GM23248 (cell line): ENCODE results near the gene PRPS1. TPM values are rescaled to one million over a fixed set of nuclear protein-coding genes. Genes with fewer than 3 reads are reported as not detected.

Experiments used
- DNase-seq: peaks from one replicate; pipeline ENCODE4 v3.0.0-alpha.2; 2015
- H2AFZ ChIP-seq: fragments of 200-600 bp; sonication (generic); 2 replicates; pipeline ENCODE4 v1.6.1; 2016; ENCODE audit warnings: antibody characterized with exemption
- H3F3A ChIP-seq: fragments of 200-600 bp; sonication (generic); 2 replicates; pipeline ENCODE4 v1.6.1; 2016; ENCODE audit warnings: mild to moderate bottlenecking, antibody characterized with exemption, mixed run types; ENCODE audit not compliant: insufficient read depth
- H3K27ac ChIP-seq: fragments of 200-600 bp; sonication (generic); 2 replicates; pipeline ENCODE4 v1.5.1; 2016; ENCODE audit warnings: mild to moderate bottlenecking
- H3K27me3 ChIP-seq: fragments of 200-600 bp; sonication (generic); replicated peaks from 2 replicates; pipeline ENCODE4 v1.6.1; 2016; ENCODE audit warnings: mild to moderate bottlenecking; ENCODE audit not compliant: insufficient read depth
- H3K36me3 ChIP-seq: fragments of 200-600 bp; sonication (generic); 2 replicates; pipeline ENCODE4 v1.6.1; 2016; ENCODE audit warnings: low read depth, mild to moderate bottlenecking
- H3K4me1 ChIP-seq: fragments of 200-600 bp; sonication (generic); 2 replicates; pipeline ENCODE4 v1.6.1; 2016; ENCODE audit warnings: mild to moderate bottlenecking; ENCODE audit not compliant: insufficient read depth
- H3K4me2 ChIP-seq: fragments of 200-600 bp; sonication (generic); one replicate; pipeline ENCODE4 v1.6.1; 2016; ENCODE audit warnings: mild to moderate bottlenecking; ENCODE audit not compliant: unreplicated experiment
- H3K4me3 ChIP-seq: fragments of 200-600 bp; sonication (generic); 2 replicates; pipeline ENCODE4 v1.5.1; 2016; ENCODE audit warnings: mild to moderate bottlenecking
- H3K79me2 ChIP-seq: fragments of 200-600 bp; sonication (generic); 2 replicates; pipeline ENCODE4 v1.6.1; 2016; ENCODE audit warnings: mild to moderate bottlenecking; ENCODE audit not compliant: insufficient read depth
- H3K9ac ChIP-seq: fragments of 200-600 bp; sonication (generic); 2 replicates; pipeline ENCODE4 v1.6.1; 2016; ENCODE audit warnings: mild to moderate bottlenecking
- H3K9me2 ChIP-seq: fragments of 200-600 bp; sonication (generic); 2 replicates; pipeline ENCODE4 v1.6.1; 2016; ENCODE audit warnings: mixed run types, mild to moderate bottlenecking, moderate library complexity; ENCODE audit not compliant: insufficient read depth
- H3K9me3 ChIP-seq: fragments of 200-600 bp; sonication (generic); one replicate; pipeline ENCODE4 v1.6.1; 2017; ENCODE audit warnings: low read depth
- H4K20me1 ChIP-seq: fragments of 200-600 bp; sonication (generic); 2 replicates; pipeline ENCODE4 v1.6.0; 2016; ENCODE audit not compliant: insufficient read depth
- EZH2 ChIP-seq: fragments of 200-600 bp; sonication (generic); IDR thresholded peaks from 2 replicates; pipeline ENCODE4 v1.6.1; 2018; ENCODE audit warnings: antibody characterized with exemption, mild to moderate bottlenecking; ENCODE audit not compliant: insufficient read depth, poor library complexity, severe bottlenecking
- EZH2phosphoT487 ChIP-seq: fragments of 200-600 bp; sonication (generic); IDR thresholded peaks from 2 replicates; pipeline ENCODE4 v1.6.1; 2018; ENCODE audit warnings: antibody characterized with exemption, moderate library complexity, mild to moderate bottlenecking, low read depth; ENCODE audit not compliant: insufficient read depth
- WGBS, 2 experiments: methylation state at CpG; one replicate each; pipeline ENCODE4 v1.1.6; 2015 to 2017; ENCODE audit warnings: low lambda C conversion rate in 2 of 2, low coverage in 1 of 2; ENCODE audit errors: missing lambda C conversion rate in 2 of 2; 5-methylcytosine and 5-hydroxymethylcytosine counted together
- in situ Hi-C: fragments of 300-500 bp; cut with MboI; formaldehyde crosslinking; loops from 2 replicates; pipeline ENCODE4 v1.15.0; 2020
- polyA plus RNA-seq: library from polyadenylated mRNA; unstranded; fragments of >200 nt; fragmentation: Nextera tagmentation; extraction: Ambion mirVana; gene quantifications from 2 replicates; pipeline ENCODE4 v1.2.1, GENCODE V29; 2016
- total RNA-seq: library from RNA; depleted of rRNA; stranded (reverse); fragments of >200 nt; shearing (Covaris generic); gene quantifications from 2 replicates; pipeline ENCODE4 v1.2.3, GENCODE V29; 2014

PRPS1 gene
- total and polyA plus RNA-seq, 2 experiments from 2014 or later, result 76.7 to 87.7 TPM

GRCh38 chrX:107632346-107632745 lies 4.0 kb downstream of the PRPS1 start:
- in situ Hi-C loops, result no loop called here

GRCh38 chrX:107646735-107647134 lies 18.4 kb downstream of the PRPS1 start:
- Histone ChIP-seq H3K27me3 (no peaks in the 10 kb centered on the region), H4K20me1 (no peaks in the 10 kb centered on the region), H2AFZ (no peak overlapping the region), H3K79me2 (peaks cover 12% of the 10 kb centered on the region), H3K36me3 (peaks cover 20% of the 10 kb centered on the region; the same call in 1 of the 2 replicates), H3K9ac (no peak overlapping the region), H3K9me3 (no peaks in the 10 kb centered on the region), H3K27ac (no peak overlapping the region), H3K4me1 (no peaks in the 10 kb centered on the region), H3F3A (no peaks in the 10 kb centered on the region), H3K4me3 (no peak overlapping the region), H3K9me2 (no peaks in the 10 kb centered on the region), H3K4me2 (no peak overlapping the region)
- DNase-seq, result no peak
- no peak for TF ChIP-seq EZH2
- TF ChIP-seq EZH2phosphoT487, result no peak
- in situ Hi-C loops, result loop anchor here (10.0 kb wide), 1 partner anchor 102 kb away; no protein-coding TSS in a partner anchor
- 89 to 97% methylated on average over 2 of the region's 2 CpGs for WGBS, 2 experiments

More at GRCh38 chrX:107632346-107632745, 4.0 kb downstream of the PRPS1 start:
- Histone ChIP-seq H2AFZ (no peak overlapping the region), H3K4me2 (peak overlapping the region; percentile 43), H3K9me3 (no peaks in the 10 kb centered on the region), H4K20me1 (no peaks in the 10 kb centered on the region), H3K9me2 (no peaks in the 10 kb centered on the region), H3K4me3 (0 out of 2 replicates have a peak overlapping the region, but pooled peaks have one; percentile 15), H3K79me2 (peaks cover 87% of the 10 kb centered on the region), H3K27ac (no peak overlapping the region), H3K4me1 (peaks cover 21% of the 10 kb centered on the region; the same call in 1 of the 2 replicates), H3F3A (peaks cover 10% of the 10 kb centered on the region; the same call in 1 of the 2 replicates), H3K27me3 (no peaks in the 10 kb centered on the region), H3K9ac (no peak overlapping the region), H3K36me3 (no peaks in the 10 kb centered on the region)
- 15 to 22% methylated on average over 1 of the region's 1 CpG for WGBS, 2 experiments
- peak; percentile 39 for DNase-seq
- TF ChIP-seq EZH2phosphoT487 (no peak), EZH2 (no peak)

GRCh38 chrX:107648332-107648731 lies 20.0 kb downstream of the PRPS1 start:
- Histone ChIP-seq H3K9ac (no peak overlapping the region), H2AFZ (no peak overlapping the region), H3K4me3 (no peak overlapping the region), H3K4me1 (no peaks in the 10 kb centered on the region), H3K9me3 (no peaks in the 10 kb centered on the region), H3K79me2 (no peaks in the 10 kb centered on the region; the same call in 1 of the 2 replicates), H3K27ac (no peak overlapping the region), H3K4me2 (no peak overlapping the region), H4K20me1 (no peaks in the 10 kb centered on the region), H3F3A (no peaks in the 10 kb centered on the region), H3K36me3 (peaks cover 7% of the 10 kb centered on the region; the same call in 1 of the 2 replicates), H3K9me2 (no peaks in the 10 kb centered on the region), H3K27me3 (no peaks in the 10 kb centered on the region)
- no peak for DNase-seq
- in situ Hi-C loops, result loop anchor here (10.0 kb wide), 1 partner anchor 104 kb away; no protein-coding TSS in a partner anchor
- TF ChIP-seq EZH2phosphoT487, result no peak
- no peak for TF ChIP-seq EZH2
- WGBS, 2 experiments, result 95 to 96% methylated on average over 4 of the region's 4 CpGs

- Histone ChIP-seq H3K9me2 (no peaks in the 10 kb centered on the region), H3K9me3 (no peaks in the 10 kb centered on the region), H3K36me3 (no peaks in the 10 kb centered on the region), H3F3A (no peaks in the 10 kb centered on the region), H3K27me3 (no peaks in the 10 kb centered on the region), H4K20me1 (no peaks in the 10 kb centered on the region), H3K4me2 (peak overlapping the region; percentile 32), H3K9ac (peak overlapping the region; percentile 56), H2AFZ (no peak overlapping the region), H3K4me3 (no peak overlapping the region), H3K4me1 (peaks cover 6% of the 10 kb centered on the region), H3K27ac (peak overlapping the region; percentile 76), H3K79me2 (no peaks in the 10 kb centered on the region)
- 0% methylated on average over 1 to 2 of the region's 2 CpGs for WGBS, 2 experiments
- in situ Hi-C loops, result loop anchor here (25.0 kb wide), 1 partner anchor 233 kb away; no protein-coding TSS in a partner anchor
- TF ChIP-seq EZH2phosphoT487 (no peak), EZH2 (no peak)
- DNase-seq, result no peak
Observed at GRCh38 chrX:107654566-107654871, 26.2 kb downstream of the PRPS1 start.
